GM20000 (cell line): ENCODE measurements around the gene FERMT3.

Experiments used
- DNase-seq: peaks from one replicate; pipeline ENCODE4 v3.0.0; 2012; ENCODE audit warnings: low spot score
- CTCF ChIP-seq: IDR thresholded peaks from 2 replicates; pipeline ENCODE4 v1.5.1; 2012; ENCODE audit warnings: mild to moderate bottlenecking, control low read depth; ENCODE audit errors: extremely low read depth, missing control alignments

FERMT3 gene

GRCh38 chr11:64216879-64217278, 10.4 kb downstream of the FERMT3 start:
- TF ChIP-seq CTCF: no peak
- no peak for DNase-seq

DNA sequence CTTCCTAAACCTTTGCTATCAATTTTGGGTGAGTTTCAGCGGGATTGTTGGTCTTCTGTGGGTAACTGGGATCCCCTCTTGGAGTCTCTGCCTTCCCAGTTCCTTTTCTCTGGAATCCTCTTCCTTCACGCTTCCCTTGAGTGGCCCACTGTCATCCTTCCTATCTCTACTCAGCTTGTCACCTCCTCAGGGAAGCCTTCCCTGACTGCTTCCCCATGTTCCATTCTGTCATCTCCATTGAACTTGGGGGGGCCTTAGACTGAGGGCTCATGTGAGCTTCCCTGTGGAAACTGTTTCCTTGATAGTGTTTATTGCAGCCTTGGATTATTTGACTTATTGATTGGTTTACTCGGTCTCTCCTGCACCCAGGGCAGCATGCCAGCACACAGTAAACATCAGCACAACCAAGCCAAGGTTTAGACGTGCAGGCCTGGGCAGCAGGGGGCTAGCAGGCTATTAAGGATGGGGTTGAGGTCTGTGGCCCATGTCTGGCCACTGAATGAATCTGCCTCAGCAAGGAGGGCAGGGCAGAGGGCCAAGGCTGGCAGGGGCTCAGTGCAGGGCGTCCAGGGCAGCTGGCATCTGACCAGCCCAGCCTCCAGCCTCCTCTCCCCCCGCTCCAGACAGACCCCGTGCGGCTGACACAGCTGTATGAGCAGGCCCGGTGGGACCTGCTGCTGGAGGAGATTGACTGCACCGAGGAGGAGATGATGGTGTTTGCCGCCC, 12.3 kb downstream of the FERMT3 start:
- no peak for TF ChIP-seq CTCF
- no peak for DNase-seq

- no peak for TF ChIP-seq CTCF
- DNase-seq: no peak
Observed at GRCh38 chr11:64219354-64219684, 12.8 kb downstream of the FERMT3 start.

- TF ChIP-seq CTCF: no peak
- no peak for DNase-seq
Observed at GRCh38 chr11:64219755-64220154, 13.2 kb downstream of the FERMT3 start.

GRCh38 chr11:64220271-64220670, 13.8 kb downstream of the FERMT3 start:
- no peak for DNase-seq
- no peak for TF ChIP-seq CTCF

DNA sequence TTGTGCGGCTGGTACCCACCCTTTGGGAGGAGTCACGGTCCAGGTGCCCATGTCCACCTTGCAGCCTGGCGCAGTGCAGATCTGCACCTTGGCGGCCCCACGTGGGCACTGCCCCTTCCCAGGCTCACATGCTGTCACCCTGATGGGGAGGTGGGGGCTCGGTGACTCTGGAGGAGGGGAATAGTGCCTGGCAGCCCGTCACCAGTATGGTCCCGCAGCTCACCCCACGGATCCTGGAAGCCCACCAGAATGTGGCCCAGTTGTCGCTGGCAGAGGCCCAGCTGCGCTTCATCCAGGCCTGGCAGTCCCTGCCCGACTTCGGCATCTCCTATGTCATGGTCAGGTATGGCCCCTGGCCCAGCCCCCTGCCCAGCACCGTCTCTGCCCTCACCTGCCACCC, 14.3 kb downstream of the FERMT3 start:
- DNase-seq: no peak

DNA sequence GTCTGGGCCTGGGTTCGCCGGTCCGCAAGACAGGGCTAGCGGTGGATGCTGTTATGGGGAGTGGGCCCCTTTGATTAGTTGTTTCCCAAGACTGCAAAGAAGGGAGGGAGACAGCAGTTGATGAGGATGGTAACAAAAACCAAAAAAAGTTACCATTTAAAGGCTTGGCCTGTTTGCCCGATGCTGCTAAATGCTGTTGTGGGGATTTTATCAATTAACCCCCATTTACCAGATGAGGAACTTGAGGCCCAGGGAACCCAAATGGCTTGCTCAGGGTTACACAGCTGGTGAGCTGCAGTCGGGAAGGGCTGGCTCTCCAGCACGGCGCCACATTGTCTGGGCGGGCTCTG, 16.1 kb downstream of the FERMT3 start:
- DNase-seq: no peak
- no peak for TF ChIP-seq CTCF

More for the DNA sequence above, 14.3 kb downstream of the FERMT3 start:
- TF ChIP-seq CTCF: no peak
